Esophagus muscularis mucosa (tissue), 4 donors: Measurements from ENCODE around the gene AFAP1.

Source experiments
- CTCF ChIP-seq, 3 experiments: fragments of 200-600 bp in 2 of 3; fragments of 450-650 bp in 1 of 3; sonication (generic) in 2 of 3; IDR thresholded peaks; one replicate each; pipeline ENCODE4 v1.5.1; 2017 to 2019; ENCODE audit warnings: antibody characterized with exemption in 3 of 3, mild to moderate bottlenecking in 2 of 3, moderate library complexity in 1 of 3
- EP300 ChIP-seq: sonication (generic); formaldehyde crosslinking; IDR thresholded peaks from one replicate; pipeline ENCODE4 v1.6.1; 2017; ENCODE audit warnings: antibody characterized with exemption
- POLR2A ChIP-seq: fragments of 450-650 bp; IDR thresholded peaks from one replicate; pipeline ENCODE4 v1.6.1; 2017; ENCODE audit warnings: antibody characterized with exemption, moderate library complexity, mild to moderate bottlenecking, low read depth
- POLR2AphosphoS5 ChIP-seq, 2 donors: sonication (generic); formaldehyde crosslinking; IDR thresholded peaks; one replicate each; pipeline ENCODE4 v1.6.1; 2017; ENCODE audit warnings: antibody characterized with exemption in 2 of 2

- TF ChIP-seq POLR2A = no peak
- no peak for TF ChIP-seq CTCF (IDR thresholded peaks at IDR 0.05)
- peak in 1 of 2 donors; percentile 6 for TF ChIP-seq POLR2AphosphoS5 (IDR thresholded peaks at IDR 0.05)
- no peak for TF ChIP-seq EP300
Observed at GRCh38 chr4:7771541-7772507, 167.8 kb downstream of the AFAP1 start.
